ENCODE results near the gene CDX1.

- TF ChIP-seq SUZ12 (IDR thresholded peaks at IDR 0.05; ENCODE audit: extremely low read depth, insufficient read depth, insufficient read length) (no peak), ZNF274 (IDR thresholded peaks at IDR 0.05; ENCODE audit: low read depth, low read length) (no peak), YY1 (IDR thresholded peaks at IDR 0.05; ENCODE audit: insufficient read depth, insufficient read length) (no peak)
Measured at GRCh38 chr5:150122536-150123481, 43.8 kb upstream of the CDX1 start.

Measured in NT2/D1 (cell line).